Measurements from ENCODE around the gene HSPA12A. TPM values are rescaled to one million over a fixed set of nuclear protein-coding genes. Genes with fewer than 3 reads are reported as not detected.

Gene HSPA12A
- polyA plus RNA-seq, 2 of the 4 experiments (the other 2 are of a cell fraction): 16.9 to 17.0 TPM

DNA sequence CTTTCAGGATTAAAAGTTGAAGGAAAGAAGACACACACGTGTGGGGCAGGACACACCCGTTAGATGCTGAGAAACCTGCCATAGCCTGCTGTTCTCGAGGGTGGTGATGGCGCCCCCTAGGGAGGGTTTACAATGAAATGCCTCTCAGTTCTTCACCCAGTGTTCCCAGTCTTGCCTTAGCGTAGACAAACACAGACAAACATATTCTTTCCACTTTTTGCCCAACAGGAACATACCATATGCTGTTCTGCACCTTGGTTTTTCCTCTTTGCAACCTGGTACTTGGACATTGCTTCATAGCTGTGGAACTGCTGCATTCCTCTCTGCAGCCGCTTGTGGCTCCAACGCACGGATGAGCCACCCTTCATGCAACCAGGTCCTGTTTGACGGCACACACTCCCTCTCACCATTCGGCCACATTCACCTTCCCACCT lies 23.3 kb upstream of the HSPA12A start:
- 0 out of 5 replicates have a peak, but pooled peaks of 1 of the 2 experiments have one; percentile 5 for TF ChIP-seq RAD21 (conservative IDR thresholded peaks at IDR 0.05 in 1 of 2, IDR thresholded peaks at IDR 0.05 in 1 of 2)
- TF ChIP-seq, protein P1, sequence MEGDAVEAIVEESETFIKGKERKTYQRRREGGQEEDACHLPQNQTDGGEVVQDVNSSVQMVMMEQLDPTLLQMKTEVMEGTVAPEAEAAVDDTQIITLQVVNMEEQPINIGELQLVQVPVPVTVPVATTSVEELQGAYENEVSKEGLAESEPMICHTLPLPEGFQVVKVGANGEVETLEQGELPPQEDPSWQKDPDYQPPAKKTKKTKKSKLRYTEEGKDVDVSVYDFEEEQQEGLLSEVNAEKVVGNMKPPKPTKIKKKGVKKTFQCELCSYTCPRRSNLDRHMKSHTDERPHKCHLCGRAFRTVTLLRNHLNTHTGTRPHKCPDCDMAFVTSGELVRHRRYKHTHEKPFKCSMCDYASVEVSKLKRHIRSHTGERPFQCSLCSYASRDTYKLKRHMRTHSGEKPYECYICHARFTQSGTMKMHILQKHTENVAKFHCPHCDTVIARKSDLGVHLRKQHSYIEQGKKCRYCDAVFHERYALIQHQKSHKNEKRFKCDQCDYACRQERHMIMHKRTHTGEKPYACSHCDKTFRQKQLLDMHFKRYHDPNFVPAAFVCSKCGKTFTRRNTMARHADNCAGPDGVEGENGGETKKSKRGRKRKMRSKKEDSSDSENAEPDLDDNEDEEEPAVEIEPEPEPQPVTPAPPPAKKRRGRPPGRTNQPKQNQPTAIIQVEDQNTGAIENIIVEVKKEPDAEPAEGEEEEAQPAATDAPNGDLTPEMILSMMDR (IDR thresholded peaks at IDR 0.05): 0 out of 3 replicates have a peak, but pooled peaks have one; percentile 14
- TF ChIP-seq CBX8 (IDR thresholded peaks at IDR 0.05): no peak
- Histone ChIP-seq H3K9me3 (peaks cover 14% of the 10 kb centered on the region), H3K4me2 (no peak overlapping the region), H3K4me1 (peaks cover 40% of the 10 kb centered on the region), H3K4me3 (no peak overlapping the region), H3K27ac (peak overlapping the region in 1 of 2 experiments; percentile 86; a peak in 3 of 6 replicates)
- ATAC-seq (no peak), DNase-seq (ENCODE audit: low read depth in 1 of 2, low spot score in 1 of 2) (no peak), FAIRE-seq (no peak)
- WGBS (ENCODE audit: missing lambda C conversion rate): 67% methylated on average over 10 of the region's 10 CpGs
- CTCF ChIA-PET: interaction anchor here (2.9 kb wide), 1 partner anchor 22 kb away, joined by 12 read pairs; no protein-coding TSS in a partner anchor
- POLR2A ChIA-PET: no interaction called here

DNA sequence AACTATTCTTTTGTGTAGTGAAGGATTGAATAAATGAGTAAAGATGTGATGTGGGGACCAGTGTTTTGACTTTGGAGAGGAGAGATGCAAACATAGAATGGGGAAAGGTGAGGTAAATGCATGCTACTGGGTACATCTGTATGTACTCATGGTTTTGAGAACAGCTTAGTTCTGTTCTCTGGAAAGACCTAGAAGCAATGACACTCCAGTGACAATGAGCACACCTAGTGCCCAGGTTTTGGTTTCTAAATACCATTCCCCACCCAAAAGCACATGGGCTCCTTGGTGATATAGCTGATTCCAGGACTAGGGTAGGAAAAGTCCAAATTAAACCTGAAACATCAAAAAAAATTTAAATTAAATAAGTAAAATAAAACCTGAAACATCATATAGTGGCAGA lies 22.6 kb upstream of the HSPA12A start:
- TF ChIP-seq SREBF2 (IDR thresholded peaks at IDR 0.05) (no peak), HEYL (CRISPR knock-in tag; IDR thresholded peaks at IDR 0.05) (no peak), JUNB (IDR thresholded peaks at IDR 0.05) (no peak), HOXB5 (CRISPR knock-in tag; IDR thresholded peaks at IDR 0.05) (no peak), HDAC2 (IDR thresholded peaks at IDR 0.05) (no peak), HOXA7 (CRISPR knock-in tag; IDR thresholded peaks at IDR 0.05) (no peak), FOXS1 (CRISPR knock-in tag; IDR thresholded peaks at IDR 0.05) (no peak), NR3C1 (IDR thresholded peaks at IDR 0.05) (no peak), MAFK (IDR thresholded peaks at IDR 0.05; ENCODE audit: partially characterized antibody) (no peak), NPAS2 (CRISPR knock-in tag; IDR thresholded peaks at IDR 0.05; ENCODE audit: borderline replicate concordance) (no peak), TFCP2L1 (CRISPR knock-in tag; IDR thresholded peaks at IDR 0.05) (no peak), EHMT2 (IDR thresholded peaks at IDR 0.05; ENCODE audit: low read depth) (no peak), ZSCAN20 (CRISPR knock-in tag; IDR thresholded peaks at IDR 0.05) (no peak), KDM5A (IDR thresholded peaks at IDR 0.05) (no peak), BHLHE40 (IDR thresholded peaks at IDR 0.05; ENCODE audit: low read depth, low read length) (no peak), CHD2 (IDR thresholded peaks at IDR 0.05; ENCODE audit: low read length, partially characterized antibody) (no peak), ZFP36 (IDR thresholded peaks at IDR 0.05; ENCODE audit: borderline replicate concordance, partially characterized antibody) (no peak), RARB (CRISPR knock-in tag; IDR thresholded peaks at IDR 0.05) (no peak)
- TF ChIP-seq, protein P2, sequence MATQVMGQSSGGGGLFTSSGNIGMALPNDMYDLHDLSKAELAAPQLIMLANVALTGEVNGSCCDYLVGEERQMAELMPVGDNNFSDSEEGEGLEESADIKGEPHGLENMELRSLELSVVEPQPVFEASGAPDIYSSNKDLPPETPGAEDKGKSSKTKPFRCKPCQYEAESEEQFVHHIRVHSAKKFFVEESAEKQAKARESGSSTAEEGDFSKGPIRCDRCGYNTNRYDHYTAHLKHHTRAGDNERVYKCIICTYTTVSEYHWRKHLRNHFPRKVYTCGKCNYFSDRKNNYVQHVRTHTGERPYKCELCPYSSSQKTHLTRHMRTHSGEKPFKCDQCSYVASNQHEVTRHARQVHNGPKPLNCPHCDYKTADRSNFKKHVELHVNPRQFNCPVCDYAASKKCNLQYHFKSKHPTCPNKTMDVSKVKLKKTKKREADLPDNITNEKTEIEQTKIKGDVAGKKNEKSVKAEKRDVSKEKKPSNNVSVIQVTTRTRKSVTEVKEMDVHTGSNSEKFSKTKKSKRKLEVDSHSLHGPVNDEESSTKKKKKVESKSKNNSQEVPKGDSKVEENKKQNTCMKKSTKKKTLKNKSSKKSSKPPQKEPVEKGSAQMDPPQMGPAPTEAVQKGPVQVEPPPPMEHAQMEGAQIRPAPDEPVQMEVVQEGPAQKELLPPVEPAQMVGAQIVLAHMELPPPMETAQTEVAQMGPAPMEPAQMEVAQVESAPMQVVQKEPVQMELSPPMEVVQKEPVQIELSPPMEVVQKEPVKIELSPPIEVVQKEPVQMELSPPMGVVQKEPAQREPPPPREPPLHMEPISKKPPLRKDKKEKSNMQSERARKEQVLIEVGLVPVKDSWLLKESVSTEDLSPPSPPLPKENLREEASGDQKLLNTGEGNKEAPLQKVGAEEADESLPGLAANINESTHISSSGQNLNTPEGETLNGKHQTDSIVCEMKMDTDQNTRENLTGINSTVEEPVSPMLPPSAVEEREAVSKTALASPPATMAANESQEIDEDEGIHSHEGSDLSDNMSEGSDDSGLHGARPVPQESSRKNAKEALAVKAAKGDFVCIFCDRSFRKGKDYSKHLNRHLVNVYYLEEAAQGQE (IDR thresholded peaks at IDR 0.05): no peak
- CTCF ChIA-PET: interaction anchor here (0.9 to 2.9 kb wide), 2 partner anchors 19 to 23 kb away, joined by 3 to 12 read pairs; no protein-coding TSS in a partner anchor
- DNase-seq (ENCODE audit: low read depth in 1 of 2, low spot score in 1 of 2): no peak
- peaks cover 35% of the 10 kb centered on the region for H3K4me1 ChIP-seq
- ATAC-seq: no peak
- peaks cover 14% of the 10 kb centered on the region for H3K9me3 ChIP-seq
- no peak overlapping the region for H3K27ac ChIP-seq
- FAIRE-seq: no peak
- no peak overlapping the region for H3K4me2 ChIP-seq
- no peak overlapping the region for H3K4me3 ChIP-seq
- POLR2A ChIA-PET: no interaction called here
